Muscle layer of colon (tissue), 2 donors: ENCODE data around the gene SPOCK3.
"Not testable (repeated sequence)": the region's sequence is repeated elsewhere in the genome, so short reads cannot be mapped to it uniquely, and the experiment has no call there.

ENCODE experiments used
- H3K27ac ChIP-seq: one replicate; pipeline ENCODE4 v1.7.0; 2013; ENCODE audit warnings: low read depth, mild to moderate bottlenecking, low read length, moderate library complexity
- H3K27me3 ChIP-seq, 2 donors: one replicate each; pipeline ENCODE4 v1.7.0; 2013; ENCODE audit warnings: low read length in 2 of 2, mild to moderate bottlenecking in 2 of 2; ENCODE audit not compliant: insufficient read depth in 2 of 2, control insufficient read depth in 1 of 2
- H3K36me3 ChIP-seq: one replicate; pipeline ENCODE4 v1.7.0; 2013; ENCODE audit warnings: mild to moderate bottlenecking, low read length; ENCODE audit not compliant: insufficient read depth
- H3K4me1 ChIP-seq: one replicate; pipeline ENCODE4 v1.7.0; 2013; ENCODE audit warnings: mild to moderate bottlenecking, low read length; ENCODE audit not compliant: insufficient read depth
- H3K4me3 ChIP-seq, 2 donors: one replicate each; pipeline ENCODE4 v1.7.0; 2013; ENCODE audit warnings: low read length in 2 of 2, low read depth in 1 of 2, mild to moderate bottlenecking in 1 of 2, moderate library complexity in 1 of 2
- H3K9ac ChIP-seq: one replicate; pipeline ENCODE4 v1.7.0; 2013; ENCODE audit warnings: low read length
- H3K9me3 ChIP-seq: one replicate; pipeline ENCODE4 v1.7.0; 2013; ENCODE audit warnings: mild to moderate bottlenecking, low read length
- donor health status: abdominal sarcoma.
- donor health status: Adenocarcinoma of cecum.

Gene SPOCK3

DNA sequence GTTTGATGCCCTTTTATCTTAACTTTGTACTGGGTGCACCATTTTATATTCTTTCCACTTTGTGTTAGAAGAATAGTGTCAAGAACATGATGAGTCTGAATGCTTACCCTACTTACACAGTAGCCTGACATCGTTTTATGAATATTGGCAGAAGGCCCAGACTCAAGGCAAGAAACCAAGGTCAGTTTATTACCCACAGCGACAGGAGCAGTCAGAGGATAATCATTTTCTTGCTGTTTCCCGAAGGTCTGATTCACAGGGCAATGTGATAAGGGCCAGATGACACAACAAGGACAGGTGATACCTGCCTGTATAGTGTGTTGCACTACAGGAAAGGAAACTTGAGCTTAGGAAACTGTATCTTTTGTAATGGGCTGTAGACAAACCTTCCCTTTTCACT, 417.4 kb downstream of the SPOCK3 start:
- no peak overlapping the region for H3K9ac ChIP-seq
- no peaks in the 10 kb centered on the region for H3K36me3 ChIP-seq
- H3K4me3 ChIP-seq: no peak overlapping the region
- no peaks in the 10 kb centered on the region for H3K4me1 ChIP-seq
- no peaks in the 10 kb centered on the region for H3K27me3 ChIP-seq
- H3K27ac ChIP-seq: no peak overlapping the region
- H3K9me3 ChIP-seq: no peaks in the 10 kb centered on the region

DNA sequence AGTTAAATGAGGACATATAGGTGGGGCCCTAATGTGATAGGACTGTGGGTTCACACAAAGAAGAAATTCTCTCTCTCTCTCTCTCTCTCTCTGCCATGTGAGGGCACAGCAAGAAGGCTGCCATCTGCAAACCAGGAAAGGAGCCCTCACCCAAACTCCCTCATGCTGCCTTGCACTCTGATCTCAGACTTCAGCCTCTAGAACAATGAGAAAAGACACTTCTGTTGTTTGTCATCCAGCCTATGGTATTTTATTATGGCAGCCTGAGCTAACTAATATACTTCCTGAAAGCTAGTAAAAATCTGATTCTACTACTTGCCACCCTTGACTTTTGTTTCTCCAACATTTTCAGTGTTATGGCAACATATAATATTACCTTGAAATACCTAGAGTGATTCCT, 425.9 kb downstream of the SPOCK3 start:
- Histone ChIP-seq H3K27ac (no peak overlapping the region), H3K9me3 (no peaks in the 10 kb centered on the region), H3K4me1 (no peaks in the 10 kb centered on the region), H3K9ac (no peak overlapping the region), H3K4me3 (no peak overlapping the region), H3K36me3 (no peaks in the 10 kb centered on the region), H3K27me3 (no peaks in the 10 kb centered on the region)

DNA sequence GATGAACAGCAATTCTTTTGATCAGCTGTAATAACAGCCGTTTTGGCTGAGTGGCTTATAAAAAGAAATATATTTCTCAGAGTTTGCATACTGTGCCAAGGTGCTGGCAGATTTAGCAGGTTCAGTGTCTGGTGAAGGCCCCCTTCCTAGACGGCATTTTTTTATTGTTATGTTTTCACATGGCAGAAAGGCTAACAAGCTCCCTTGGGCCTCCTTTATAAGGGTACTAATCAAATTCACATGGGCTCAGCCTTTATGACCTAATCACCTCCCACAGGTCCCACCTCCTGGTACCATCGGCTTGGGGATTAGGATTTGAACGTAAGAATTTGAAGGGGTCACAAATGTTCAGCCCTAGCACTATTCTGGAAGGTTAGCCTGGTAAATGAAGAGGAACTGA, 431.9 kb downstream of the SPOCK3 start:
- H3K9ac ChIP-seq: no peak overlapping the region
- H3K36me3 ChIP-seq: no peaks in the 10 kb centered on the region
- H3K4me3 ChIP-seq: no peak overlapping the region
- H3K27me3 ChIP-seq: no peaks in the 10 kb centered on the region
- H3K9me3 ChIP-seq: no peaks in the 10 kb centered on the region
- H3K27ac ChIP-seq: no peak overlapping the region
- H3K4me1 ChIP-seq: no peaks in the 10 kb centered on the region

DNA sequence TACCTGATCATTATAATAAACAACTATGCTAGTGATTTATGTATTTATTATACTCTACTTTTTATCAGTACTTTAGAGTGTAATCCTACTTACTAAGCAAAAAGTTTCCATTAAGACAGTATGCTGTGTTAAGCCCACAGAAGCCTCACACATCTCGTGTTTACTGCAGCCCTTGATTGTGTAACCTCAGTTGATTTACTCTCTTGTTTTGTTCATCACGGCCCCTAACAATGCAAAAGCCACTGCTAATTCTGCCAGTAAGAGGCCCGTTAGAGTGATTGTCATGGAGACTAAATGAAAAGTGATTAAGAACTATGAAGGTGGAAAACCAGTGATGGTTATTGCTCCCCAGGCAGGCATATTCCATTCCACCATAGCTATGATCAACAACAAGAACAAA, 436.2 kb downstream of the SPOCK3 start:
- Histone ChIP-seq H3K36me3 (no peaks in the 10 kb centered on the region), H3K9ac (no peak overlapping the region), H3K9me3 (no peaks in the 10 kb centered on the region), H3K4me1 (no peaks in the 10 kb centered on the region), H3K27me3 (no peaks in the 10 kb centered on the region), H3K27ac (no peak overlapping the region), H3K4me3 (no peak overlapping the region)

DNA sequence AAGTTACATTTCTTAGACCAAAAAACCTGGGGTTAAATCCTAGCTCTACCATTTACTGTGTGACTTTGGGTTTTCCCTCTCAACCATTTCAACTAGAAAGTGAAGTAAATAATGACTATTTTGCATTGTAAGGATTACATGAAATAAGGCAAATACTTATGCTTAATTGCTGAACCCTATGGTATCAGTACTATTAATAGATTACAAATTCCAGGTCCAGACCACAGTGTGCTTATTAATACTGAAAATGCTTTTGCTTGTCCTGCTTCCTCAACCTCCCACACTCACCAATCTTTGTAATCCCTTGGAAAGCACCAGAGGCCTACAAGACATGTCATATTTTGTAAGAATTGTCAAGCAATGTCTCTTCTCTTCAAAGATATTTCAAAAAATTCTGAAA, 456.5 kb downstream of the SPOCK3 start:
- H3K9ac ChIP-seq: no peak overlapping the region
- no peak overlapping the region for H3K27ac ChIP-seq
- no peaks in the 10 kb centered on the region for H3K36me3 ChIP-seq
- H3K4me3 ChIP-seq: no peak overlapping the region
- no peaks in the 10 kb centered on the region for H3K9me3 ChIP-seq
- H3K27me3 ChIP-seq: no peaks in the 10 kb centered on the region
- no peaks in the 10 kb centered on the region for H3K4me1 ChIP-seq

DNA sequence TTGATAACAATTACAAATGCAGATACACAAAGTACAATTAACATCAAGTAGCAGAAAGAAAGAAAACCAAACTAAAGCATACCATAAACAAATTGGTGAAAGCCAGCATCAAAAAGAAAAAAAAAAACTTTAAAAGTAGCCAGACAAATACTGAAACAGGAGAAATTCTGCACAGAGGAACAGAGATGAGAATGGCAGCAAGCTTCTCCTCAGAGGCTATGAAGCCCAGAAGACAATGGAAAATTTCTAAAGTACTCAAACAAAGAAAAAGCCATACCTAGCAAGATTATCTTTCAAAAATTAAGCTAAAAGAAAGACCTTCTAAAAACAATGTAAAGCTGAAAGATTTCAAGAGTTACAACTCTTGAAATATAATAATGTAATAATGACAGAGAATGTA, 471.3 kb downstream of the SPOCK3 start:
- Histone ChIP-seq H3K36me3 (no peaks in the 10 kb centered on the region), H3K9ac (no peak overlapping the region), H3K4me1 (no peaks in the 10 kb centered on the region), H3K27ac (no peak overlapping the region), H3K4me3 (no peak overlapping the region), H3K9me3 (no peaks in the 10 kb centered on the region), H3K27me3 (no peaks in the 10 kb centered on the region)

DNA sequence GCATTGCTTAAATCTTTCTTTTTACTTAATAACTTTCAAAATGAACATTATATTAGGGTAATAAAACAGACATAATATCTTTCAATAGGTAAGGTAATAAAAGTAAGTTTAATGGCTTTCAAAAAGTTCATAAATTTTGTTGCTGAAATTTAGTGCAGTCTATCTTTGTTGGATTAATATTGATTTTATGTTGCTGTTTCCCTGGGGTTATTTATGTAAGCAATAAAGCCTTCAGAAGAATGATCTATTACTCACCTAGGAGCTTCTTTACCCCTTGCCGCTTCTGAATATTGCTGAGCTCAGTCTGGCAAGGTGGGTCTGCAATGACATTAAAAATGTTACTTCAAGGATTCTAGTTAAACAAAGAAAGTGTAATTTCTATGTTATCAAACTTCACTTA, 492.6 kb downstream of the SPOCK3 start:
- Histone ChIP-seq H3K9me3 (no peaks in the 10 kb centered on the region), H3K27me3 (no peaks in the 10 kb centered on the region), H3K4me3 (no peak overlapping the region), H3K9ac (no peak overlapping the region), H3K36me3 (no peaks in the 10 kb centered on the region), H3K4me1 (no peaks in the 10 kb centered on the region), H3K27ac (no peak overlapping the region)

DNA sequence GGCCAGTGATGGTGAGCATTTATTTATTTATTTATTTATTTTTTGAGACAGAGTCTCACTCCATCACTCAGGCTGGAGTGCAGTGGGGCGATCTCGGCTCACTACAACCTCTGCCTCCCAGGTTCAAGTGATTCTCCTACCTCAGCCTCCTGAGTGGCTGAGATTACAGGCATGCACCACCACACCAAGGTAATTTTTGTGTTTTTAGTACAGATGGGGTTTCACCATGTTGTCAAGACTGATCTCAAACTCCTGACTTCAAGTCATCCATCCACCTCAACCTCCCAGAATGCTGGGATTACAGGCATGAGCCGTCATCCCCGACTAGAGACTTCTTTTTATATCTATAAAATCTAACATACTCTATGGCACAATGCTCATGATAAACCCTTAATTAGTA, 495.1 kb downstream of the SPOCK3 start:
- H3K9ac ChIP-seq, H3K4me3 ChIP-seq, H3K27ac ChIP-seq, H3K9me3 ChIP-seq, H3K27me3 ChIP-seq, H3K4me1 ChIP-seq, H3K36me3 ChIP-seq: not testable (repeated sequence)

DNA sequence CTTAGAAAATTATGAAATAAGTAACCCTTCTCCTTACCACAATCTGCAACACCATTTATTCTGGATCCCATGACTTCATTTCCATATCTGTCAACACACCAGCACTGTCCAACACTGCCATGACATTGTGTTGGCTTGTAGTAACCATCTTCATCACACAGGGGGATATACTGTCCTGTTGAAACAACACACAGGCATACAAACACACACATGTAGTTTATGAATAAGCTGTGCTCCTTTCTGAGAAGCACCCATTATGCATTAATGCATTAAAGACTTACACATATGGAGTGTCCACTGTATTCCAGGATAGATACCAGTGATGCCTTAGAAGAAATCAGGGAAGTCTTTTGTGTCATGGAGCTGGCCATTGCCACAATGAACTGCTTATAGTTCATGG, 496.9 kb downstream of the SPOCK3 start:
- H3K27ac ChIP-seq: no peak overlapping the region
- no peaks in the 10 kb centered on the region for H3K4me1 ChIP-seq
- no peaks in the 10 kb centered on the region for H3K27me3 ChIP-seq
- H3K4me3 ChIP-seq: no peak overlapping the region
- H3K36me3 ChIP-seq: no peaks in the 10 kb centered on the region
- H3K9me3 ChIP-seq: no peaks in the 10 kb centered on the region
- H3K9ac ChIP-seq: no peak overlapping the region

DNA sequence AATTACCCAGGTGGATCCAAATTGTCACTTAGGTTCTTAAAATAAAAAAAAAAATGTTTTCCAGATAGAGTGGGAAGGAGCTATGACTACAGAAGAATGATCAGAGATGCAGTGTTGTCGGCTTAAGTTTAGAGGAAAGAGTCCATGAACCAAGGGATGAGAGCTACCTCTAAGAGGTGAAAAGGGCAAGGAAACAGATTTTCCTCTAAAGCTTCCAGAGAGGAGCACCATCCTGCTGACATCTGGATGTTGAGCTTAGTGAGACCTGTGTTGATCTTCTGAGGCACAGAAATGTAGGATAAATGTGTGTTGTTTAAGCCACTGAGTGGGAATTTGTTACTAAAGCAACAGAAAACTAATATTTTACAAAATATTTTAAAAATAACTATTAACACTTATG, 498.7 kb downstream of the SPOCK3 start:
- Histone ChIP-seq H3K4me1 (no peaks in the 10 kb centered on the region), H3K27ac (no peak overlapping the region), H3K27me3 (no peaks in the 10 kb centered on the region), H3K36me3 (no peaks in the 10 kb centered on the region), H3K9ac (no peak overlapping the region), H3K4me3 (no peak overlapping the region), H3K9me3 (no peaks in the 10 kb centered on the region)

DNA sequence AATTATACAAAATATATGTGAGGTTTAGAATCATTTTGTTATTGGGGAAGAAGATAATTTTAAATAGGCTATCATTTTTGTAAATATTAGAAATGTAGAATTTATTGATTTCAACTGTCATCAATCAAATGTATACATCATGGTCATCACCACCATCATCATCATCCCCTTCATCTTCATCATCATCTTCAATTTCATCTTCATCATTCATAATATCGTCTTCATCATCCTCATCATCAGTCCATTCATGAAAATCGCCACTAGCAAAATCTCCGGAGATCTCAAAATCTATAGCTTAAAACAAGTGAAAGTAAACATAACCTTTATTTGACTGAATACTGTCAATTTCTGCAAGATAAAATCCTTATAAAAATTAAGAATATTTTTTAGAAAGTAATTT, 499.5 kb downstream of the SPOCK3 start:
- Histone ChIP-seq H3K27me3 (no peaks in the 10 kb centered on the region), H3K9me3 (no peaks in the 10 kb centered on the region)

DNA sequence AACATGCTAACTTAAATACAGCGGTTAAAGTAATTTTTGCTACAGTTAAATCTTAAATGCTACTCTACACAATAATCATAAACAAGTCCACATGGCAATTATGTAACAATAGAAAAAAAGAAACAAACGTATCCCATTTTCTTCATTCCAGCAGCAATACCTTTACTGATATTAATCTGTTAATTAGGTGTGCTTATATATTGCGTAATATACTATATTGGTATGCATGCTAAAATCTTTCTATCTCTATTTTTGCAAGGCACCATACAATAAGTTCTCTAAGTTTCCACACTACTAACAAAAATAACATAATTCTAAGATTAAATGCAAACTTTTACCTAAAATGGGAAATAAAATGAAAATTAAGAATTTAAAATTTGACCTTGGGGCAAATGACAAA, 500.6 kb downstream of the SPOCK3 start:
- Histone ChIP-seq H3K4me1 (no peaks in the 10 kb centered on the region), H3K9ac (no peak overlapping the region), H3K9me3 (no peaks in the 10 kb centered on the region), H3K27me3 (no peaks in the 10 kb centered on the region), H3K4me3 (no peak overlapping the region), H3K36me3 (no peaks in the 10 kb centered on the region), H3K27ac (no peak overlapping the region)

More for the DNA sequence above, 499.5 kb downstream of the SPOCK3 start:
- H3K9ac ChIP-seq: no peak overlapping the region
- no peaks in the 10 kb centered on the region for H3K36me3 ChIP-seq
- no peak overlapping the region for H3K27ac ChIP-seq
- no peak overlapping the region for H3K4me3 ChIP-seq
- no peaks in the 10 kb centered on the region for H3K4me1 ChIP-seq
